ENCODE data around the gene TRAPPC2L. TPM values are rescaled to one million over a fixed set of nuclear protein-coding genes. Genes with fewer than 3 reads are reported as not detected.

TRAPPC2L gene
- total and polyA plus RNA-seq, 2 of the 13 experiments (the other 11 are each of a cell fraction or from before 2014, with no cell fraction given), result 96.3 to 107 TPM

DNA sequence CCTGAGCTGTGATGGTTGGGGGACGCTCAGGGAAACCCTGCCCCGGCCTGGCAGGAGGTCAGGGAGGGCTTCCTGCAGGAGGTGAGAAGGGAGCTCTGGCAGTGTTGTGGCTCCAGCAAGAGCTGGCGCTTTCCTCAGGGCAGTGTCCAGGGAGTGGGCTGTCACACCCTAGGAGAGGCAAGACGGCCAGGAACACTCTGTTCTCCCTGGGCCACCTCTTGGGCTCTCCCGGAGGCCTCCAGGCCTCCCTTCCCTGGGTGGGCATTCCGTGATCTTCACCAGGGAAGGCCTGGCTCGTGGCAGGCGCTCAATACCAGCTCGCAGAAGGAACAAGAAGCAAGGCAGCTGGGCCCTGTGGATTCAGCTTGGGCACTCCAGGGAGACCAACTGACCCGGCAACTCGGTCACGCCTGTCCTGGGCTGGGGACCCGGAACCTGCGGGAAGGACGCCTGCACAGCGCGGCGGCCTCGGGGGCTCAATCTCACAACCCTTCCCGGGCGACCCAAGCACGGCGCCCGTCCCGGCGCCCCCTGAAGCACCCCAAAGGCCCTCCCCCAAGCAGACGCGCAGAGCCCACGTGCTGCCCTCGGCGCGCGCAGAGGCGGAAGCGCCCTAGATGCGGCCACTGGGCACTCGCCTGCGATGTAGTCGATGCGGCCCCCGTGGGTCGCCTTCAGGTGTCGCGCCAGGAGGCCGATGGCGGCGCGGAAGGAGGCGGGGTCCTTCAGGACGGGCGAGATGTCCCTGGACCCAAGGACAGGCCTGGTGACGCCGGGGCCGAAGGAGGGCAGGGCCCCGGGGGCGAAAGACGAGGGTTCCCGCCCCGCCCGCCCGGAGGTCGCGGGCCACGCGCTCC is 45.8 kb upstream of the TRAPPC2L start (continued):
- TF ChIP-seq ZNF331 (CRISPR knock-in tag; IDR thresholded peaks at IDR 0.05), result no peak
- no peak for TF ChIP-seq NFRKB (IDR thresholded peaks at IDR 0.05)
- TF ChIP-seq SNAI1 (CRISPR knock-in tag; IDR thresholded peaks at IDR 0.05; ENCODE audit: borderline replicate concordance), result peak; percentile 67; the same call in 1 of the 2 replicates
- no peak for TF ChIP-seq ZFP41 (CRISPR knock-in tag; IDR thresholded peaks at IDR 0.05; ENCODE audit: borderline replicate concordance)
- TF ChIP-seq, protein P1, sequence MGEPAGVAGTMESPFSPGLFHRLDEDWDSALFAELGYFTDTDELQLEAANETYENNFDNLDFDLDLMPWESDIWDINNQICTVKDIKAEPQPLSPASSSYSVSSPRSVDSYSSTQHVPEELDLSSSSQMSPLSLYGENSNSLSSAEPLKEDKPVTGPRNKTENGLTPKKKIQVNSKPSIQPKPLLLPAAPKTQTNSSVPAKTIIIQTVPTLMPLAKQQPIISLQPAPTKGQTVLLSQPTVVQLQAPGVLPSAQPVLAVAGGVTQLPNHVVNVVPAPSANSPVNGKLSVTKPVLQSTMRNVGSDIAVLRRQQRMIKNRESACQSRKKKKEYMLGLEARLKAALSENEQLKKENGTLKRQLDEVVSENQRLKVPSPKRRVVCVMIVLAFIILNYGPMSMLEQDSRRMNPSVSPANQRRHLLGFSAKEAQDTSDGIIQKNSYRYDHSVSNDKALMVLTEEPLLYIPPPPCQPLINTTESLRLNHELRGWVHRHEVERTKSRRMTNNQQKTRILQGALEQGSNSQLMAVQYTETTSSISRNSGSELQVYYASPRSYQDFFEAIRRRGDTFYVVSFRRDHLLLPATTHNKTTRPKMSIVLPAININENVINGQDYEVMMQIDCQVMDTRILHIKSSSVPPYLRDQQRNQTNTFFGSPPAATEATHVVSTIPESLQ (CRISPR knock-in tag; conservative IDR thresholded peaks at IDR 0.05), result no peak
- TF ChIP-seq, protein P2, sequence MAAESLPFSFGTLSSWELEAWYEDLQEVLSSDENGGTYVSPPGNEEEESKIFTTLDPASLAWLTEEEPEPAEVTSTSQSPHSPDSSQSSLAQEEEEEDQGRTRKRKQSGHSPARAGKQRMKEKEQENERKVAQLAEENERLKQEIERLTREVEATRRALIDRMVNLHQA (CRISPR knock-in tag; IDR thresholded peaks at IDR 0.05), result no peak
- TF ChIP-seq, protein P3, sequence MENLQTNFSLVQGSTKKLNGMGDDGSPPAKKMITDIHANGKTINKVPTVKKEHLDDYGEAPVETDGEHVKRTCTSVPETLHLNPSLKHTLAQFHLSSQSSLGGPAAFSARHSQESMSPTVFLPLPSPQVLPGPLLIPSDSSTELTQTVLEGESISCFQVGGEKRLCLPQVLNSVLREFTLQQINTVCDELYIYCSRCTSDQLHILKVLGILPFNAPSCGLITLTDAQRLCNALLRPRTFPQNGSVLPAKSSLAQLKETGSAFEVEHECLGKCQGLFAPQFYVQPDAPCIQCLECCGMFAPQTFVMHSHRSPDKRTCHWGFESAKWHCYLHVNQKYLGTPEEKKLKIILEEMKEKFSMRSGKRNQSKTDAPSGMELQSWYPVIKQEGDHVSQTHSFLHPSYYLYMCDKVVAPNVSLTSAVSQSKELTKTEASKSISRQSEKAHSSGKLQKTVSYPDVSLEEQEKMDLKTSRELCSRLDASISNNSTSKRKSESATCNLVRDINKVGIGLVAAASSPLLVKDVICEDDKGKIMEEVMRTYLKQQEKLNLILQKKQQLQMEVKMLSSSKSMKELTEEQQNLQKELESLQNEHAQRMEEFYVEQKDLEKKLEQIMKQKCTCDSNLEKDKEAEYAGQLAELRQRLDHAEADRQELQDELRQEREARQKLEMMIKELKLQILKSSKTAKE (CRISPR knock-in tag; IDR thresholded peaks at IDR 0.05; ENCODE audit: borderline replicate concordance), result peak; percentile 1; the same call in 1 of the 2 replicates
- TF ChIP-seq ZNF329 (CRISPR knock-in tag; IDR thresholded peaks at IDR 0.05; ENCODE audit: low read depth), result no peak
- peak; percentile 63 for TF ChIP-seq ZBTB20 (CRISPR knock-in tag; IDR thresholded peaks at IDR 0.05; ENCODE audit: borderline replicate concordance, low read depth)
- TF ChIP-seq PPARG (CRISPR knock-in tag; conservative IDR thresholded peaks at IDR 0.05), result peak; percentile 76; the same call in 1 of the 2 replicates
- TF ChIP-seq, protein P4, sequence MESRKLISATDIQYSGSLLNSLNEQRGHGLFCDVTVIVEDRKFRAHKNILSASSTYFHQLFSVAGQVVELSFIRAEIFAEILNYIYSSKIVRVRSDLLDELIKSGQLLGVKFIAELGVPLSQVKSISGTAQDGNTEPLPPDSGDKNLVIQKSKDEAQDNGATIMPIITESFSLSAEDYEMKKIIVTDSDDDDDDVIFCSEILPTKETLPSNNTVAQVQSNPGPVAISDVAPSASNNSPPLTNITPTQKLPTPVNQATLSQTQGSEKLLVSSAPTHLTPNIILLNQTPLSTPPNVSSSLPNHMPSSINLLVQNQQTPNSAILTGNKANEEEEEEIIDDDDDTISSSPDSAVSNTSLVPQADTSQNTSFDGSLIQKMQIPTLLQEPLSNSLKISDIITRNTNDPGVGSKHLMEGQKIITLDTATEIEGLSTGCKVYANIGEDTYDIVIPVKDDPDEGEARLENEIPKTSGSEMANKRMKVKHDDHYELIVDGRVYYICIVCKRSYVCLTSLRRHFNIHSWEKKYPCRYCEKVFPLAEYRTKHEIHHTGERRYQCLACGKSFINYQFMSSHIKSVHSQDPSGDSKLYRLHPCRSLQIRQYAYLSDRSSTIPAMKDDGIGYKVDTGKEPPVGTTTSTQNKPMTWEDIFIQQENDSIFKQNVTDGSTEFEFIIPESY (CRISPR knock-in tag; IDR thresholded peaks at IDR 0.05), result peak; percentile 3; the same call in 1 of the 2 replicates
- TF ChIP-seq, protein P5, sequence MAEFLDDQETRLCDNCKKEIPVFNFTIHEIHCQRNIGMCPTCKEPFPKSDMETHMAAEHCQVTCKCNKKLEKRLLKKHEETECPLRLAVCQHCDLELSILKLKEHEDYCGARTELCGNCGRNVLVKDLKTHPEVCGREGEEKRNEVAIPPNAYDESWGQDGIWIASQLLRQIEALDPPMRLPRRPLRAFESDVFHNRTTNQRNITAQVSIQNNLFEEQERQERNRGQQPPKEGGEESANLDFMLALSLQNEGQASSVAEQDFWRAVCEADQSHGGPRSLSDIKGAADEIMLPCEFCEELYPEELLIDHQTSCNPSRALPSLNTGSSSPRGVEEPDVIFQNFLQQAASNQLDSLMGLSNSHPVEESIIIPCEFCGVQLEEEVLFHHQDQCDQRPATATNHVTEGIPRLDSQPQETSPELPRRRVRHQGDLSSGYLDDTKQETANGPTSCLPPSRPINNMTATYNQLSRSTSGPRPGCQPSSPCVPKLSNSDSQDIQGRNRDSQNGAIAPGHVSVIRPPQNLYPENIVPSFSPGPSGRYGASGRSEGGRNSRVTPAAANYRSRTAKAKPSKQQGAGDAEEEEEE (CRISPR knock-in tag; IDR thresholded peaks at IDR 0.05; ENCODE audit: borderline replicate concordance), result no peak
- TF ChIP-seq PITX1 (CRISPR knock-in tag; IDR thresholded peaks at IDR 0.05), result no peak
- TF ChIP-seq, protein P6, sequence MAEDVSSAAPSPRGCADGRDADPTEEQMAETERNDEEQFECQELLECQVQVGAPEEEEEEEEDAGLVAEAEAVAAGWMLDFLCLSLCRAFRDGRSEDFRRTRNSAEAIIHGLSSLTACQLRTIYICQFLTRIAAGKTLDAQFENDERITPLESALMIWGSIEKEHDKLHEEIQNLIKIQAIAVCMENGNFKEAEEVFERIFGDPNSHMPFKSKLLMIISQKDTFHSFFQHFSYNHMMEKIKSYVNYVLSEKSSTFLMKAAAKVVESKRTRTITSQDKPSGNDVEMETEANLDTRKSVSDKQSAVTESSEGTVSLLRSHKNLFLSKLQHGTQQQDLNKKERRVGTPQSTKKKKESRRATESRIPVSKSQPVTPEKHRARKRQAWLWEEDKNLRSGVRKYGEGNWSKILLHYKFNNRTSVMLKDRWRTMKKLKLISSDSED (CRISPR knock-in tag; IDR thresholded peaks at IDR 0.05), result peak; percentile 62; the same call in 1 of the 2 replicates

Measured in HepG2 (cell line).